ENCODE results near the gene GSG1L. TPM values are rescaled to one million over a fixed set of nuclear protein-coding genes. Genes with fewer than 3 reads are reported as not detected.

GSG1L gene
- total RNA-seq, 1 donor from 2014 or later, result not detected

DNA sequence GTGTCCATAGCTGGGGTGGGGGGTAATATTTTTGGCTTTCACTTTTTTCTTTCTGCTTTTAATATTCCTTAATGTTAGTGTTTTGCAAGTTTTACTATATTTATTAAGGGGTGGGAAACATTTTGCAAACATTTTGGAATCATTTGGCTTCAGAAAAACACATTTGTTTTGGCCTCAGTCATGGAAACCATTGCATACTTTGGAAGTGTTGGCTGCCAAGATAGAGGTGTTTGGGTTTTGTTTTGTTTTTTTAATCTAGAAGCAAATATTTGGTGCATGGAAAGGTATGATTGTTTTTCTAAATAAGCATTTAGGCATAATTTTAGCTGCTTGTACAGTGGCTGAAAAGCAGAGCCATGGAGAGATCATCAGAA is 270.3 kb downstream of the GSG1L start:
- Mint-ChIP-seq H3K4me1 (no peaks in the 10 kb centered on the region), H3K36me3 (ENCODE audit: low read depth) (no peaks in the 10 kb centered on the region), H3K4me3 (no peak overlapping the region), H3K27me3 (ENCODE audit: low read depth) (peaks cover 19% of the 10 kb centered on the region), H3K9me3 (no peaks in the 10 kb centered on the region), H3K27ac (ENCODE audit: unreplicated experiment) (no peak overlapping the region)
- DNase-seq (ENCODE audit: low read depth, low spot score), result no peak
- TF ChIP-seq, protein P1, sequence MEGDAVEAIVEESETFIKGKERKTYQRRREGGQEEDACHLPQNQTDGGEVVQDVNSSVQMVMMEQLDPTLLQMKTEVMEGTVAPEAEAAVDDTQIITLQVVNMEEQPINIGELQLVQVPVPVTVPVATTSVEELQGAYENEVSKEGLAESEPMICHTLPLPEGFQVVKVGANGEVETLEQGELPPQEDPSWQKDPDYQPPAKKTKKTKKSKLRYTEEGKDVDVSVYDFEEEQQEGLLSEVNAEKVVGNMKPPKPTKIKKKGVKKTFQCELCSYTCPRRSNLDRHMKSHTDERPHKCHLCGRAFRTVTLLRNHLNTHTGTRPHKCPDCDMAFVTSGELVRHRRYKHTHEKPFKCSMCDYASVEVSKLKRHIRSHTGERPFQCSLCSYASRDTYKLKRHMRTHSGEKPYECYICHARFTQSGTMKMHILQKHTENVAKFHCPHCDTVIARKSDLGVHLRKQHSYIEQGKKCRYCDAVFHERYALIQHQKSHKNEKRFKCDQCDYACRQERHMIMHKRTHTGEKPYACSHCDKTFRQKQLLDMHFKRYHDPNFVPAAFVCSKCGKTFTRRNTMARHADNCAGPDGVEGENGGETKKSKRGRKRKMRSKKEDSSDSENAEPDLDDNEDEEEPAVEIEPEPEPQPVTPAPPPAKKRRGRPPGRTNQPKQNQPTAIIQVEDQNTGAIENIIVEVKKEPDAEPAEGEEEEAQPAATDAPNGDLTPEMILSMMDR (conservative IDR thresholded peaks at IDR 0.05), result no peak

DNA sequence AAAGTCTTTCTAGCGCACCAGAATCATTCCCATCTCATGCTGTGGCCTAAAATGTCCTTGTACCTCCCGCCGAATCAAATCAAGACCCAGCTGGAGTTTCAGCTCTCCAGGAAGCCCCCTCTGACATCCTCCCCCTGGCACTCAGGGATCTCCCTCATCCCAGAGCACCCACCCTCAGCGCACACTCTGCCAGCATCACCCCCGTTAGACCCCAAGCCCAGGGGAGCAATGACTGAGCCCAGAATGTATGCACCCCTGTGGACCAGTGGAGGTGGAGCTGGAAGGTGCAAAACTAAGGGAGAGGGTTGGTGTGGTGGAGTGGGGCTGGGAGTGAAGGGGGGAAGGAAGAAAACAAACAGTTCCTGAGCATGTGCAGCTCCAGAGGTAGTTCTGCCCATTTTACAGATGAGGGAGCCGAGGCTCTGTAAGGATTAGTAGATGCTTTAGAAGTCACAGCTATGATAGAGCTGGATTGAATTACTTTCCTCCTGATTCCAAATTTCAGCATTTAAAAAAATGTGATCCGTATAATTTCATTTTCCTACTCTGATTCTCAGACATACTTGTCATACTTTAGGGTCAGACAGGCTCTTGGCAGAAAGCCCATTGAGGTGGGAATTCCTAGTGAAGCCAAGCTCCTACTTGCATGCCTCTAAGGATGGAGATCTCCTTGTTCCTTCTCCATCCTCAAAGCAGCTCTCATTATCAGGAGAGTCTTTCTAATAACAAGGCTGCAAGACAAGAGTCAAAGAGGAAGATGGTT is 270.8 kb downstream of the GSG1L start:
- Mint-ChIP-seq H3K36me3 (ENCODE audit: low read depth) (no peaks in the 10 kb centered on the region), H3K4me3 (no peak overlapping the region), H3K27ac (ENCODE audit: unreplicated experiment) (no peak overlapping the region), H3K27me3 (ENCODE audit: low read depth) (peaks cover 19% of the 10 kb centered on the region), H3K9me3 (no peaks in the 10 kb centered on the region), H3K4me1 (no peaks in the 10 kb centered on the region)
- TF ChIP-seq, protein P1 (conservative IDR thresholded peaks at IDR 0.05), result no peak
- DNase-seq (ENCODE audit: low read depth, low spot score), result no peak

DNA sequence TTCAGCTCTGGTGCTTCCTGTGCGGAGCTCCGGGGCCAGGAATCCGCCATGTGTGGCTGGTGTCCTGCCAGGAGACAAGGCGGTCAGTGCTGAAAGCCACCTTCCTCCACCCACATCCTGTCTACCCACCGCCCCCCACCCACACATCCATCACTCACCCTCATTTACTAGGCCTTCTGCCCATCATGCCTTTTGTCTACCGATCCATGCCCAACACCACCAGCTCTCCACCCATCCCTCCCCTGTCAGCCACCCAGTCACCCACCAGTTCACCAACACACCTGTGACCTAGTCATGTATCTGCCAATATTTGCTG is 272.2 kb downstream of the GSG1L start:
- Mint-ChIP-seq H3K9me3 (no peaks in the 10 kb centered on the region), H3K4me3 (no peak overlapping the region), H3K36me3 (ENCODE audit: low read depth) (no peaks in the 10 kb centered on the region), H3K4me1 (no peaks in the 10 kb centered on the region), H3K27ac (ENCODE audit: unreplicated experiment) (no peak overlapping the region), H3K27me3 (ENCODE audit: low read depth) (peaks cover 19% of the 10 kb centered on the region)
- TF ChIP-seq, protein P1 (conservative IDR thresholded peaks at IDR 0.05), result no peak
- DNase-seq (ENCODE audit: low read depth, low spot score), result no peak

DNA sequence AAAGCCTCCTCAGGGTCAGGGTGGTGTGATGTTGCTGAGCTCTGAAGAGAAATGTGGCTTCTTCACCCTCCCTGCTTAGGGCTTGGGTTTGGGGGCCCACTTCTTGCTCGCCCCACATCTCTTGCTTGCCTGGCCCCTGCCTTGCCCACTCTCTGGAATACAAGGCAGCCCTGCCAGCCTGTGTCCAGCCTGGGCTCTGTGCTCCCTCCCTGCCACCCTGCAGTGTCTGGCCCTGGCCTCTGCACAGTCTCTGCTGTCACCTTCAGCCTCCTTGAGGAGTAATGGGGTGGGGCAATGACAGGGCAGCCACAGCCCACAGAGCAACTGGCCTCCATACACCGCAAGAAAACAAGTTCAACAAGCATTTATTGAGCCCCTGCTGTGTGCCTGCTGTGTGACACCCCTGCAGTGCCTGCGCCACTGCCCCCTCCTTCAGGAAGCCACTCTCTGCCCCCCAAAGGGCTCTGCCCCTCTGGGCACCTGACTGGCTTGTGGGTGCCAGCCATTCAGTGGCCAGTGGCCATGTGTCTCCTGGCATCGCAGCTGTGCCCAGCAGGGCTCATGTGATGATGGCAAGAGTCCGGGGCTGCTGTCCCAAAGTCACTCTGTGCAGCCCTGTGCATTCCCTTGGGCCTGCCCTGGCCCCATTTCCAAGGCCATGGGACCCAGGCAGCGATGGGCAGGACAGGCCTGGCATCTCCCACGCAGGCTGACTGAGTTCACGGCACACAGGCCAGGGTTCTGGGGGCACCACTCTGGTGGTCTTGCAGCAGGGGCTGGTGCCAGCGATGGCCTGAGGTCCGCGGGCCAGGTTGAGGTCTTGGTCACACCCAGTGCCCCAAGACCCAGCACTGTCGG is 272.7 kb downstream of the GSG1L start:
- no peaks in the 10 kb centered on the region for H3K36me3 Mint-ChIP-seq (ENCODE audit: low read depth)
- H3K27me3 Mint-ChIP-seq (ENCODE audit: low read depth), result peaks cover 17% of the 10 kb centered on the region
- H3K4me3 Mint-ChIP-seq, result no peak overlapping the region
- DNase-seq (ENCODE audit: low read depth, low spot score), result no peak
- H3K9me3 Mint-ChIP-seq, result no peaks in the 10 kb centered on the region
- TF ChIP-seq, protein P1 (conservative IDR thresholded peaks at IDR 0.05), result no peak
- no peak overlapping the region for H3K27ac Mint-ChIP-seq (ENCODE audit: unreplicated experiment)
- H3K4me1 Mint-ChIP-seq, result no peaks in the 10 kb centered on the region

DNA sequence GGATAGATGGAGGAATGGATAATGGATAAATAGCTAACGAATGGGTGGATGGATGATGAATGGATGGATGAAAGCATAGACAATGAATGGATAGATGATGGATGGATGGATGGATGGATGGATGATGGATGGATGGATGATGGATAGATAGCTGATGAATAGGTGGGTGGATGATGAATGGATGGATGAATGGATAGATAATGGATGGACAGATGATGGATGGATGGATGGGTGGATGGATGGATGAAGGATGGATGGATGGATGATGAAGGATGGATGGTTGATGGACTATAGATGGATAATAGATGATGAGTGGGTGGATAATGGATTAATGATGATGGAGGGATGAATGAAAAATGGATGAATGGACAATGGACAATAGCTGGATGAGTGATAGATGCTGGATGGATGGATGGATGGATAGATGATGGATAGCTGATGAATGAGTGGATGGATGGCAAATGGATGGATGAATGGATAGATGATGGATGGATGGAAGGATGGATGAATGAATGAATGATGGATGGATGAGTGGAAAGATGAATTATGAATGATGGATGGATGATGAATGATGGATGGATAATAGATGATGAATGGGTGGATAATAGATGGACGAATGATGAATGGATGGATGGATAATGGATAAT is 273.8 kb downstream of the GSG1L start:
- Mint-ChIP-seq H3K4me3 (no peak overlapping the region), H3K27me3 (ENCODE audit: low read depth) (peaks cover 17% of the 10 kb centered on the region), H3K4me1 (no peaks in the 10 kb centered on the region), H3K9me3 (no peaks in the 10 kb centered on the region), H3K36me3 (ENCODE audit: low read depth) (no peaks in the 10 kb centered on the region), H3K27ac (ENCODE audit: unreplicated experiment) (no peak overlapping the region)
- no peak for DNase-seq (ENCODE audit: low read depth, low spot score)
- TF ChIP-seq, protein P1 (conservative IDR thresholded peaks at IDR 0.05), result no peak

All from neural crest cell (in vitro differentiated cells).